ELR (cell line): ENCODE measurements around the gene TCEAL1.
"Not testable (repeated sequence)": the region's sequence is repeated elsewhere in the genome, so short reads cannot be mapped to it uniquely, and the experiment has no call there.

Experiments
- DNase-seq: peaks from one replicate; pipeline ENCODE4 v3.0.0-alpha.2; 2015; ENCODE audit warnings: low read depth

TCEAL1 gene

DNA sequence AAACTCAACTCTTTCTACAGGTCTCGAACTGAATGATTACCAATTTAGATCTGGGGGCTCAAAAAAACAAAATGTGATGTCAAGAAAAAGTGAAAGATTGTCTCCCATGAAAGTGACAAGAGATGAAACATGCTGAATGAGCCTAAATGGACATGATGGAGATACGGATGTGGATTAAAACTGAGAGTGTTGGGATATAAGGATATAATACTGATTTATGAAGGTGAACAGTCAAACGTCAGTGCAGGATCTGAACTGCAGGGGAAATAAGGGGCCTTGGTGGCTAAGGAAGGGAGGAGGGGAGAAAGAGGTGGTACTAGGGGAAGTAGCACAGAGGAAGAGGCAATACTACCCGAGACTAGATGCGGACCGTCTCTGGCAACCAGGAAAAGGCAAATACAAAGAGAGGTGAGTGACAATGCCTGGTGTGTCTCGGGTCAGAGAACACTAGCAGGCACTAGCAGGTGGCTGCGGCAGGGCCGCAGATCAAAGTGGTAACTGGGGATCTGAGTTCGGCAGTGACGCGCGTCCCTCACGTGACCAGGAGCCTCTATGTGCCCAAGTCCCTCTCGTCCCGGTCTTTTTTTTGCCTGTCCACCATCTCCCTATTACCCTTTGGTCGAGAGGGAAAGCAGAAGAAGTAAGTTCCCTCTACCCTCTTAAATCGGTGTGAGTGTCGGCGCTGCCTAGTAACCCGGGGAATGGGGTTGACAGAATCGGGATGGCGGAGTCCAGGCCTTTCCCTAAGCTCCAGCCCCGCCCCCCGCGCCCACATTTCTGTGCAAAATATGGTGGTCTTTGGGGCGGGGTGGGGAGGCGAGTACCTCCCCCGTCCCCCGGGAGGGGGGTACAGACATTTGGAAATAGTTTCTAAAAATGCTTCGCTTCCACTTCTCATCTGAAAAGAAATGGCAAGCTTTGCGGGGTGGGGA is at the start of gene TCEAL1:
TSS of gene TCEAL1 (plus strand) at position 590 of the 932 bp plus-strand sequence. CDS start 942 bp downstream, outside the sequence.
- peak; percentile 54 for DNase-seq

DNA sequence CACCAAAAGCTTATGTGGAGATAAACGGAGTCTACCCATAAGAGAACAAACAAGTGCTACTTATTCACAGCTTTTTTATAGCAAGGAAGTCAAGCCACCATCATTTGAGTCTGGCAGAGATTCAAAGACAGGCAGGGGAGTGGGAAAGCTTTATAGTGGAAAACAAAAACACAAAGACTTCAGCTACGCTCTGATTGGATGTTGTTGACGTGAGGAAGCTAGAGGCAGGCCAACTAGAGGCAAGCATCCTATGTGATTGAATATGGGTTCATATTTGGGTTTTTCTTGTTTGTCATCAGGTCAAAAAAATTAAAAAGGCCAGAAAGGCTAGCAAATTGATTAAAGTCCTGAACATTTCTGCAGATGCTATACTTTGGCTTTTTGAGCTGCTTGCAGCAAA is 44.2 kb upstream of the TCEAL1 start:
- DNase-seq = peak; percentile 2

- DNase-seq = peak; percentile 56
These were observed 43.1 kb upstream of the TCEAL1 start, which contains the start of gene TCEAL4 for GRCh38 chrX:103585411-103586313. Gene TCEAL4, plus strand, starts transcription at chrX:103585515. Its CDS starts 1,161 bp downstream, at chrX:103586676.

DNA sequence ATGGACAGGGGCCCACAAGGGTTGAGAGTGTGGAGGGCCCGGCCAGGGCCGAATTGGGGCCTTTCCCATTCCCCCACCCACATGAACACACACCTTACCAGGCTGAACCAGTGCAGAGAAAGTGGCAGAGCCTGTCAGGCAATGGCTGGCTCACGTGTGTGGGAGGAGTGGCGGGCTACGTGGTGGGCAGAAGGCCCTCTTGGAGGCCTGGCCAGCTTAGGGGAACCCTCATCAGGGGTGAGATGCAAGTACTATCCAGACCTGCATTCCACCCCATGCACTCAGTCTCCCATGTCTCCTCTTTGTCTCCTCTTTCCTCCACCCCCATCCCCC is 42.5 kb upstream of the TCEAL1 start:
- DNase-seq = peak; percentile 20

DNA sequence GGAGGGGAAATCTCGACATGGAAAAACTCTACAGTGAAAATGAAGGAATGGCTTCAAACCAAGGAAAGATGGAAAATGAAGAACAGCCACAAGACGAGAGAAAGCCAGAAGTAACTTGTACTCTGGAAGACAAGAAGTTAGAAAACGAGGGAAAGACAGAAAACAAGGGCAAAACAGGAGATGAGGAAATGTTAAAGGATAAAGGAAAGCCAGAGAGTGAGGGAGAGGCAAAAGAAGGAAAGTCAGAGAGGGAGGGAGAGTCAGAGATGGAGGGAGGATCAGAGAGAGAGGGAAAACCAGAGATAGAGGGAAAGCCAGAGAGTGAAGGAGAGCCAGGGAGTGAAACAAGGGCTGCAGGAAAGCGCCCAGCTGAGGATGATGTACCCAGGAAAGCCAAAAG is 42.1 kb upstream of the TCEAL1 start:
- no peak for DNase-seq

DNA sequence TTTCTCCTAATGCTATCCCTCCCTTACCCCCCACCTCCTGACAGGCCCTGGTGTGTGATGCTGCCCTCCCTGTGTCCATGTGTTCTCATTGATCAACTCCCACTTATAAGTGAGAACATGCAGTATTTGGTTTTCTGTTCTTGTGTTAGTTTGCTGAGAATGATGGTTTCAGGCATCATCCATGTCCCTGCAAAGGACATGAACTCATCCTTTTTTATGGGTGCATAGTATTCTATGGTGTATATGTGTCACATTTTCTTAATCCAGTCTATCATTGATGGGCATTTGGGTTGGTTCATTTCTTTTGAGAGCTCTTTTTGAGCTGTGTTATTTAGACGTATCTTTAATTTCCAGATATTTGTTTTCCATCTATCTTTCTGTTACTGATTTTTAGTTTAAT is 36.5 kb upstream of the TCEAL1 start:
- not testable (repeated sequence) for DNase-seq

- DNase-seq = not testable (repeated sequence)
These were observed 33.6 kb upstream of the TCEAL1 start for GRCh38 chrX:103595202-103595601.

- peak; percentile 59 for DNase-seq
These were observed 21.1 kb upstream of the TCEAL1 start, which contains the start of gene TCEAL3 for GRCh38 chrX:103607364-103608305. Gene TCEAL3, plus strand, starts transcription at chrX:103607963. Its CDS starts 1,102 bp downstream, at chrX:103609065.

GRCh38 chrX:103608306-103608963 is 20.3 kb upstream of the TCEAL1 start:
- DNase-seq = peak; percentile 24

- no peak for DNase-seq
These were observed 18.5 kb upstream of the TCEAL1 start for GRCh38 chrX:103610282-103610681.

- peak; percentile 60 for DNase-seq
These were observed 15.3 kb upstream of the TCEAL1 start for GRCh38 chrX:103613362-103613890.

DNA sequence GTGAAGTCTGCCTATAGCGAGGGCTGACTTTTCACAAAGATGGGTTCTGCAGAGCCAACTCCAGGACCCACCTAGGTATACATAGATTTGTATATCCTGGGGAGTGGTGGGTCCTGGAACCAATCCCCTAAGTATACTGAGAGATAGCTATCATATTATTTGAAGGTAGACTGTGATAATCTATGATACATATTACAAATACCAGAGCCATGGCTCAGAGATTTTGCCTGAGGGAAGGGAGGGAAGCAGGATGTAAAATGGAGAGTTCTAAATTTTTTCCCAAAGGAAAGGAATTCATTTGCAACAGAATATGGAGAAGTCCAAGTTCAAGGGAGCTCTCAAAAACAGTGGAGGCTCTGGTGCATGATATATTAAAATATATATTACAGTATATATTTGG is 13.8 kb upstream of the TCEAL1 start:
- DNase-seq = peak; percentile 83

GRCh38 chrX:103615781-103616371 is 12.9 kb upstream of the TCEAL1 start:
- peak; percentile 72 for DNase-seq

DNA sequence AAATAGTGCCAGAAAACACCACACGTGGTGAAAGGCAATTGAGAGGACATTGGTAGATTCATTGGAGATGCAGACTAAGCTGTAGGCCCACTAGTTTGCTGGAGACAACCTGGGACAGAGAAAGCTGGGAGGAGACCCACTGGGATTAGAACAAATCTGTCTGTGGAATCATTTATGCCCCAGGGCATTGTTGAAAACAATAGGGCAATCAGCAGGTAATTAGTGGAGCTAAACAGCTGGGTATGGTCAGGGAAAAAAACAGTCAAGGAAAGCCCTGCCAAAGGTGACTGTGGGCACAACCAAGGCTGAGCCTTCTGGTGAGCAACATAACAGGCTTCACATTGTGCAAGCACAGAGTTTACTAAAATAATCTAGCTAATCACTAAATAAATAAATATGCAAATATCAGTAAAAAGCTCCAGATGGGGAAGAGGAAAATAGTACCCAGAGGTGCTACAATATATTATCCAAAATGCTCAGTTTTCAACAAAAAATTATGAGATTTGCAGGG is 12.0 kb upstream of the TCEAL1 start:
- no peak for DNase-seq

DNA sequence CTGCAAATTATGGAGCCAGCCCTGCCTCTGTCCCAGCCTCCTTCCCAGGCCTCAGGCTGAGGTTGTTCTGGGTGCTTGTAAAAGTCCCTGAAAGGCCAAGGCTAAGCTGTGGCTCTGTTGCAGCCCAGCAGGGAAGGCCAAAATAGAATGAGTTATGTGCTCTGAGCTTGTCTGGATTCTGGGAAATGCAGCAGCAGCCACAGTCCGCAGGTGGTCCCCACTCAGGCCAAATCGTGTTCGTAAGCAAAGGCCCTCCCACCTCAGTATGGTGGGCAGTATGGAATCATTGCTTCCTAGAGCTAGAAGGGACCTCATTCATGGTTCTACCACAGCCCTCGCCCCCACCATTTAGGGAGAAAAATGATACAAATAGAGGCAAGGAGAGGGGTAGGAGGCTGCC is 4.7 kb upstream of the TCEAL1 start:
- no peak for DNase-seq

- peak; percentile 79 for DNase-seq
These were observed 1.9 kb upstream of the TCEAL1 start for GRCh38 chrX:103626855-103627254.

DNA sequence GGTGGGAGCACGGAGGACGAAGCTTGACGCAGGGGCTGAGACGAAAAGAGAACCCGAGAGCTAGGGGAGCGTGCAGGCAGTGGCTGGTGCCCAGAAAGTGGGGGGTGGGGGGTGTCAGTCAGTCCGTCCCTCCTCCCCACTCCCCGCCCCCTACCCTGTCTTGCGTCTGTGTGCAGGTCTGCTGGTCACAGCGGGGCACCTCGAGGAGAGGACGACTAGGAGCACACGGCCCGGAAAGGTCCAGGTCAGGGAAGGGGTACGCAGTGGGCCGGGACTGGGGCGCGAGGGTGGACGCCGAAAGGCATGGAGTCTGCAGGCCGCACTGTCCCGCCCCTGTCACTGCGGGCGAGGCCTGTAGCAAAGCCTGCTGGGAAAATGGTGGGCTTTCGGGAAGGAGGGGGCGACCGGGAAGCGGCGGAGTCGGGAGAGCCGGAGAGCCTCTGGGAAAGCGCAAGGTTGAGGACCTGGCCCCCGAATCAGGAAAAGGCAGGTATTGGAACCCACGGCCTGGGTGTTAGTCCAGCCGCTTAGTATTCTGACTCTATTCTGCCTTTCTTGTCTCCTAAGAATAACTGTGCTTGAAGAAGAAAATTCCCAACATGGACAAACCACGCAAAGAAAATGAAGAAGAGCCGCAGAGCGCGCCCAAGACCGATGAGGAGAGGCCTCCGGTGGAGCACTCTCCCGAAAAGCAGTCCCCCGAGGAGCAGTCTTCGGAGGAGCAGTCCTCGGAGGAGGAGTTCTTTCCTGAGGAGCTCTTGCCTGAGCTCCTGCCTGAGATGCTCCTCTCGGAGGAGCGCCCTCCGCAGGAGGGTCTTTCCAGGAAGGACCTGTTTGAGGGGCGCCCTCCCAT is 769 bp downstream of the TCEAL1 start:
- peak; percentile 75 for DNase-seq

- DNase-seq = no peak
These were observed 1.4 kb downstream of the TCEAL1 start for GRCh38 chrX:103630171-103630511.

DNA sequence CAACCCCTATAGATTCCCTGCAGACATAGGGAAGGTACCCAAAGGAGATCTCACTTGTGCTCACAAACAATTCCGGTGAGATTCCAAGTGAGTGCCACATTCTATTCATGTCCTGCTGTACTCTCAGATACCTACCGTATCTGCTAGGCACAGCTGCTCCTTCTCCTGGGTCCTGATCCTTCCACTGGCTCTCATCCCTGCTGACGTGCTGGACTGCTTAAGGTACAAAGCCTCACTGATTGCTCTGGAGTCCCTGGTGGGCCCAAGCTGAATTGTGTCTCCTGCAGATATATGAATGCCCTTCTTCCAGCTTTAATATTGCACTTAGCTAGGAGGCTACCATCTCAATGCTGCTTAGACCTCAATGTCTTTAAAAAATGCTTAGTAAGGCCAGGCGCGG is 2.4 kb downstream of the TCEAL1 start:
- DNase-seq = no peak
